ENCODE measurements around the gene ARHGAP28.

ARHGAP28 gene

DNA sequence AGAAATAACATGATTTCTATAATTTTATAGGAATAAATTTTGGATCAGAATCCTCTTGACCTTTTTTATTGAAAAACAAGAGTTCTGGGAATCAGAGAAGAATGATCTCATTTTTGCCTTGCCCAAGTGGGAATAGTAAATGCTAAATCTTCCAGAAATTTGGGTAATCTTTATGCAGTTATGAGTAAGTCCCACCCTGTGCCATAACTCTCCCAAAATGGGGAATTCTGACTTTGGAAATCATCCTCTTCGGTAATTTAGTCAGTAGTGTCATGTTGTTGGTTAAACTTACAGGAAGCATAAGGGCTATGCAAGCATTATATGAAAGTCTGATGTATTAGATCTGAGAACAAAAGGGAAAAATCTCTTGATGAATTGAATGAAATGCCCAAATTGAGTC lies 20.6 kb upstream of the ARHGAP28 start:
- Mint-ChIP-seq H3K36me3 (ENCODE audit: low read depth) (peaks cover 3% of the 10 kb centered on the region), H3K9me3 (peaks cover 10% of the 10 kb centered on the region), H3K4me3 (no peak overlapping the region), H3K27me3 (ENCODE audit: low read depth) (no peaks in the 10 kb centered on the region), H3K27ac (no peak overlapping the region), H3K4me1 (peaks cover 12% of the 10 kb centered on the region)
- TF ChIP-seq, protein P1, sequence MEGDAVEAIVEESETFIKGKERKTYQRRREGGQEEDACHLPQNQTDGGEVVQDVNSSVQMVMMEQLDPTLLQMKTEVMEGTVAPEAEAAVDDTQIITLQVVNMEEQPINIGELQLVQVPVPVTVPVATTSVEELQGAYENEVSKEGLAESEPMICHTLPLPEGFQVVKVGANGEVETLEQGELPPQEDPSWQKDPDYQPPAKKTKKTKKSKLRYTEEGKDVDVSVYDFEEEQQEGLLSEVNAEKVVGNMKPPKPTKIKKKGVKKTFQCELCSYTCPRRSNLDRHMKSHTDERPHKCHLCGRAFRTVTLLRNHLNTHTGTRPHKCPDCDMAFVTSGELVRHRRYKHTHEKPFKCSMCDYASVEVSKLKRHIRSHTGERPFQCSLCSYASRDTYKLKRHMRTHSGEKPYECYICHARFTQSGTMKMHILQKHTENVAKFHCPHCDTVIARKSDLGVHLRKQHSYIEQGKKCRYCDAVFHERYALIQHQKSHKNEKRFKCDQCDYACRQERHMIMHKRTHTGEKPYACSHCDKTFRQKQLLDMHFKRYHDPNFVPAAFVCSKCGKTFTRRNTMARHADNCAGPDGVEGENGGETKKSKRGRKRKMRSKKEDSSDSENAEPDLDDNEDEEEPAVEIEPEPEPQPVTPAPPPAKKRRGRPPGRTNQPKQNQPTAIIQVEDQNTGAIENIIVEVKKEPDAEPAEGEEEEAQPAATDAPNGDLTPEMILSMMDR (IDR thresholded peaks at IDR 0.05; ENCODE audit: unreplicated experiment in 3 of 3), result no peak

DNA sequence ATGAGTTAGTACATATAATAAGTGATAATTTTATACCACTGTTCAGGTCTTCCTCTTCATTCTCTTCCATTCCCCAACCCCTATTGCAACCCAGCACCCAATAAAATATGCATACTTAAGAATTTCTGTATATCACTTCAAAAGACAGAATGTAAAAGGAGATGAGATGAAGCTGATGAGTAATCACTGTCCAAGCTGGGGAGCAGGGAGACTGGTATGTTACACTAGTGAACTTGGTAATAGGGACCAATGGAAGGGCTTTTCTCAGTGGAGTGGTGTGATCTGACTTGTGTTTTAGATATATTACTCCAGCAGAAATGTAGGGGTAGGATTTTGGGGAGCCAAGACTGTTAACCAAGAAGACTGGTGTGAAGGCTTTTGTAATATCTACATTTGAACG lies 18.0 kb upstream of the ARHGAP28 start:
- Mint-ChIP-seq H3K9me3 (peaks cover 5% of the 10 kb centered on the region), H3K27ac (no peak overlapping the region), H3K36me3 (ENCODE audit: low read depth) (no peaks in the 10 kb centered on the region), H3K27me3 (ENCODE audit: low read depth) (no peaks in the 10 kb centered on the region), H3K4me3 (no peak overlapping the region), H3K4me1 (peaks cover 16% of the 10 kb centered on the region)
- TF ChIP-seq, protein P1 (IDR thresholded peaks at IDR 0.05; ENCODE audit: unreplicated experiment in 3 of 3), result no peak

DNA sequence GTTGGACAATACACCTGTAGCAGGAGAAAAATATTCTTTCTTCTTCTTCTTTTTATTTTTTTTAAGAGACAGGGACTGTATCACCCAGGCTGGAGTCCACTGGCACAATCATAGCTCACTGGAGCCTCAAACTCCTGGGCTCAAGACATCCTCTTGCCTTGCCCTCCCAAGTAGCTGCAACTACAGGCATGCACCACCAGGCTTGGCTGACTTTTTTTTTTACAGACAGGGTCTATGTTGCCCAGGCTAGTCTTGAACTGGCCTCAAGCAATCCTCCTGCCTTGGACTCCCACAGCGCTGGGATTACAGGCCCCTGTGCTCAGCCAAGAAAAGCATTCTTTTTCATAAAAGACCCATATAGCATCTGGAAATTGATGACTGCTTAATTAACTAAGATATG lies 17.1 kb upstream of the ARHGAP28 start:
- TF ChIP-seq, protein P1 (IDR thresholded peaks at IDR 0.05; ENCODE audit: unreplicated experiment in 3 of 3), result no peak
- Mint-ChIP-seq H3K4me1 (peaks cover 16% of the 10 kb centered on the region), H3K4me3 (no peak overlapping the region), H3K9me3 (no peaks in the 10 kb centered on the region), H3K27me3 (ENCODE audit: low read depth) (no peaks in the 10 kb centered on the region), H3K27ac (no peak overlapping the region), H3K36me3 (ENCODE audit: low read depth) (no peaks in the 10 kb centered on the region)

DNA sequence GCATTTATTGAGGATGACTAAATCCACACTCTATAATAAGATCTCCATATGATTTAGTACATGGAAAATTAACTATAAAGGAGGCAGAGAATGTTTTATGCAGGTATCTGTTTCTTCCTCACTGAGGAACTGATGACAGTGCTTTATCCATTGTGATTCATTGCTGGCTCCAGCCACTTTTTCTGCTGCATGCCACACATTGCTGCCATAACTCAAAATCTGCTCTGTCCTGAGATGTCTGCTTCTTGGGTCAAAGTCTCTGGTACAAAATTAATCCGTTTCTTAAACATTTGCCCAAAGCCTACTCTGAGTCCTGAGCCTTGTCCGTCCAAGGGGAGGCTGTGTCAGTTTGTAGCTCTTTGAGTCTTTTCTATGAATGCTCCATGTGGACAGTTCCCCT lies 15.5 kb upstream of the ARHGAP28 start:
- peak overlapping the region in 1 of 3 experiments; percentile 52 for H3K27ac Mint-ChIP-seq
- no peaks in the 10 kb centered on the region for H3K27me3 Mint-ChIP-seq (ENCODE audit: low read depth)
- H3K4me3 Mint-ChIP-seq, result no peak overlapping the region
- H3K9me3 Mint-ChIP-seq, result no peaks in the 10 kb centered on the region
- H3K4me1 Mint-ChIP-seq, result peaks cover 21% of the 10 kb centered on the region
- no peaks in the 10 kb centered on the region for H3K36me3 Mint-ChIP-seq (ENCODE audit: low read depth)
- TF ChIP-seq, protein P1 (IDR thresholded peaks at IDR 0.05; ENCODE audit: unreplicated experiment in 3 of 3), result no peak

DNA sequence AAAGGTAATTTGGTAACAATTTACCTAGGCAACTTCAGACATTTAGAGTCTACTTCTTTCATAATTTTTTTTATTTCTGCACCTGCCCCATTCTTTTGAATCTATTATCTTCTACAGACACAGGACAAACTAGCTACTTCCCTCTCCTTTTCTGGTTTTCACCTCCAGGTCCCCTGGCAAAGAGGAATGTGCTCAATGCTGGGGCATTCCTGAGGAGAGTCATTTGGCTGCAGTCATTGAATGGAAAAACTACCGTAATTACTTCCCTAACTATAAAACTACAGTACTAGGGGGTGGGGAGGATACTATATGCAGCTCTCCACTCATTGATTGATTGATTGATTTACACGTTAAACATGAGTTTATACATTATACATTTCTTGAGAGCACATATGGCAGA lies 11.2 kb upstream of the ARHGAP28 start:
- no peaks in the 10 kb centered on the region for H3K36me3 Mint-ChIP-seq (ENCODE audit: low read depth)
- no peaks in the 10 kb centered on the region for H3K27me3 Mint-ChIP-seq (ENCODE audit: low read depth)
- H3K9me3 Mint-ChIP-seq, result no peaks in the 10 kb centered on the region
- peaks cover 36% of the 10 kb centered on the region for H3K4me1 Mint-ChIP-seq
- TF ChIP-seq, protein P1 (IDR thresholded peaks at IDR 0.05; ENCODE audit: unreplicated experiment in 3 of 3), result no peak
- H3K27ac Mint-ChIP-seq, result no peak overlapping the region
- no peak overlapping the region for H3K4me3 Mint-ChIP-seq

DNA sequence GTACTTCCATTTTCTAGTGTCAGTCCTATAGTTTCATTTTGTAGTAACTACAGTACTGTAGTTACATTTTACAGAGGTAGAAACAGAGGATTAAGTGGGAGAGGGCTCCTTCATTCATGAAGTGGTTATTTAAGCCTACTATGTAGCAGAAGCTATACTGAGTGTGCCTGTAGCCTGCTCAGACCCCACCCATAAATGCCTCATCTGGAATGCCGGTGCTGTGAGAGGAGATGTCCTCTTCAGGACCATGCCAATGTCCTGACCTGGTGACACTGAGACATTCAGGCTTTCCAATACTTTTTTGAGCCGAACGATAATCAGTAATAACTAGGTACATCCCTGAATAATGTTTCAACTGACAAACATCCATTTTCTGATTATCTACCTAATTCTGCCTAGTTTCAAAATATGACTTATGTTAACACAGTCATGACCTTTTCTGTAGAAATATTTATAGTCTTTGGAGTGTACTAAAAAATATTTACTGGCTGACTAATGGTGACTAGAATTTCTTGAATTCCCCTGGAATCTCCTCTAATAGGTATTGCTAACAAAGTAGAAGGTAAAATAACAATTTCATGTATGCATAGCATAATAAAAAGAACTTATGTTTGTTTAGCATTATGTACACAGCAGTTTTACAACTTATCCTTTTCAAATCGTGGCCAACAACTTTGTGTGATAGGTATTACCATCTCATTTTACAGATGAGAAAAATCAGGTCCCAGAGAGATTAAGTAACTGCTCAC lies 10.2 kb upstream of the ARHGAP28 start:
- Mint-ChIP-seq H3K9me3 (no peaks in the 10 kb centered on the region), H3K27me3 (ENCODE audit: low read depth) (no peaks in the 10 kb centered on the region), H3K4me1 (peaks cover 30% of the 10 kb centered on the region), H3K36me3 (ENCODE audit: low read depth) (no peaks in the 10 kb centered on the region), H3K27ac (no peak overlapping the region), H3K4me3 (no peak overlapping the region)
- TF ChIP-seq, protein P1 (IDR thresholded peaks at IDR 0.05; ENCODE audit: unreplicated experiment in 3 of 3), result no peak

All from nephron (organoid).